Epithelial cell of esophagus (primary cell): ENCODE data around the gene TUBB3.

ENCODE experiments used
- DNase-seq: peaks from one replicate; pipeline ENCODE4 v3.0.0; 2010; ENCODE audit warnings: low read depth
- H3K4me3 ChIP-seq: 2 replicates; pipeline ENCODE4 v1.5.1; 2011; ENCODE audit warnings: mild to moderate bottlenecking, low read length, control low read depth
- TF ChIP-seq, protein P1 (sequence below): IDR thresholded peaks from 2 replicates; pipeline ENCODE4 v1.5.1; 2011; ENCODE audit warnings: low read depth, mild to moderate bottlenecking, low read length, control low read depth, inconsistent platforms; ENCODE audit not compliant: insufficient read depth; ENCODE audit errors: missing control alignments

TUBB3 gene

GRCh38 chr16:89971495-89972243, 48.5 kb downstream of the TUBB3 start:
- TF ChIP-seq, protein P1, sequence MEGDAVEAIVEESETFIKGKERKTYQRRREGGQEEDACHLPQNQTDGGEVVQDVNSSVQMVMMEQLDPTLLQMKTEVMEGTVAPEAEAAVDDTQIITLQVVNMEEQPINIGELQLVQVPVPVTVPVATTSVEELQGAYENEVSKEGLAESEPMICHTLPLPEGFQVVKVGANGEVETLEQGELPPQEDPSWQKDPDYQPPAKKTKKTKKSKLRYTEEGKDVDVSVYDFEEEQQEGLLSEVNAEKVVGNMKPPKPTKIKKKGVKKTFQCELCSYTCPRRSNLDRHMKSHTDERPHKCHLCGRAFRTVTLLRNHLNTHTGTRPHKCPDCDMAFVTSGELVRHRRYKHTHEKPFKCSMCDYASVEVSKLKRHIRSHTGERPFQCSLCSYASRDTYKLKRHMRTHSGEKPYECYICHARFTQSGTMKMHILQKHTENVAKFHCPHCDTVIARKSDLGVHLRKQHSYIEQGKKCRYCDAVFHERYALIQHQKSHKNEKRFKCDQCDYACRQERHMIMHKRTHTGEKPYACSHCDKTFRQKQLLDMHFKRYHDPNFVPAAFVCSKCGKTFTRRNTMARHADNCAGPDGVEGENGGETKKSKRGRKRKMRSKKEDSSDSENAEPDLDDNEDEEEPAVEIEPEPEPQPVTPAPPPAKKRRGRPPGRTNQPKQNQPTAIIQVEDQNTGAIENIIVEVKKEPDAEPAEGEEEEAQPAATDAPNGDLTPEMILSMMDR = no peak
- peak overlapping the region; percentile 89 for H3K4me3 ChIP-seq
- DNase-seq = peak; percentile 9

DNA sequence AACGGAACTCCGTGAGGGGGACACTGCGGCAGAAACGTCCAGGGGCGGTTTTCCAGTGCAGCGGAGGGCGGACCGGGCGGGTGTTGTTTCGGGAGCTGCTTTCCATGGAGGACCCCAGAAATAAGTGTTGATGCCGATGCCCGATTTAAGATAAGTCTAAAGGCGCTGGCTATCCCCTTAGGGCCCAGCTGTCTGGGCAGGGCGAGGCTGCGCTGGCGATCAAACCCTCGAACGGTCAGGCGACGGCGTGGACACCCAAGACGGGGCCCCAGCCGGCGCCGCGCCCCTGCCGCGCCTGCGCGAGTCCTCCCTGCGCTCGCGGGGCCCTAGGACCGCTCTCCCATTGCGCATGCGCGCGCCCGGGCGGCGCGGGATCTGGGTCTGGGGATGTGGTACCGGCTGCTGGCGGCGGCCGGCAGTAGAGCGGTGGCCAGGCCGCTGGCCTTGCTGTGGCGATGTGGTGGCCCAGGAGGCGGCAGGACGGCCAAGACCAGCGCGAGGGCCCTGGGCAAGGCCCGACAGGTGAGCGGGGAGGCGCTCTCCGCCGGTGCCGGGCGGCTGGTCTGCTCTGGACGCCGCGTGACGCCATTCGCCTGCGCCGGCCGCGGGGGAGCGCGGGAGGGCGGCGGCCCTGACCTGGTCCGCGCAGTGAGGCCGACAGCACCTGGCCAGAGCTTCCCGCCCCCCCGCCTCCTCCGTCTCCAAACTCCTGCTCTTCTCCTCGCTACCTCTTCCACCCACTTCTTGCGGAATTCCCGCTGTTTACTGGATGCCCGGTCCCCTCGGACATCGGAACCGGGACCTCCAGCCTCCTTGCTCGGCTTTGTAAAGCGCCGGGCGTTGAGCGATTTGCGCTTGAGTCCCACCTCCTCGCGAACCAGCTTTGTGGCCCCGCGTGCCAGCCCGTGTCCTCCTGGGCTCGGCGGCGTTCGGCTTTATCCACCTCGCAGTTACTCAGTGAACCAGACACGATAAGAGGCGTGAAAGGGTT, 49.4 kb downstream of the TUBB3 start:
- peak; percentile 90 for DNase-seq
- TF ChIP-seq, protein P1 = no peak
- peak overlapping the region; percentile 89 for H3K4me3 ChIP-seq

DNA sequence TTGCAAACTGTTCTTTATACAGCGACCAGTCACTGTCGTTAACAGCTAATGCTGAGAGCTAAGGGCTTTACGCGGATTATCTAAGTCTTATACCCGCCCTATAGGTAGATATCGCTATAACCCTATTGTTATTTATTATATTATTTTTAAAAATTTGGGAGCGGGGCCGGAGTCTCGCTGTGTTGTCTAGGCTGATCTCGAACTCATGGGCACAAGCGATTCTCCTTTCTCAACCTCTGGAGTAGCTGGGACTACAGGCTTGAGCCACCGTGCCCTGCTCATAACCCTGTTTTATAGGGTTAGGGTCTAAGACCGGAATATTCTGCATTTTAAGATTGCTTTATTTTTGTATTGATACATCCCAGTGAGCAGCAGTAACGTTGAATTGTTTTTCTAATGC, 50.1 kb downstream of the TUBB3 start:
- TF ChIP-seq, protein P1 = no peak
- peak overlapping the region; percentile 89 for H3K4me3 ChIP-seq
- no peak for DNase-seq

DNA sequence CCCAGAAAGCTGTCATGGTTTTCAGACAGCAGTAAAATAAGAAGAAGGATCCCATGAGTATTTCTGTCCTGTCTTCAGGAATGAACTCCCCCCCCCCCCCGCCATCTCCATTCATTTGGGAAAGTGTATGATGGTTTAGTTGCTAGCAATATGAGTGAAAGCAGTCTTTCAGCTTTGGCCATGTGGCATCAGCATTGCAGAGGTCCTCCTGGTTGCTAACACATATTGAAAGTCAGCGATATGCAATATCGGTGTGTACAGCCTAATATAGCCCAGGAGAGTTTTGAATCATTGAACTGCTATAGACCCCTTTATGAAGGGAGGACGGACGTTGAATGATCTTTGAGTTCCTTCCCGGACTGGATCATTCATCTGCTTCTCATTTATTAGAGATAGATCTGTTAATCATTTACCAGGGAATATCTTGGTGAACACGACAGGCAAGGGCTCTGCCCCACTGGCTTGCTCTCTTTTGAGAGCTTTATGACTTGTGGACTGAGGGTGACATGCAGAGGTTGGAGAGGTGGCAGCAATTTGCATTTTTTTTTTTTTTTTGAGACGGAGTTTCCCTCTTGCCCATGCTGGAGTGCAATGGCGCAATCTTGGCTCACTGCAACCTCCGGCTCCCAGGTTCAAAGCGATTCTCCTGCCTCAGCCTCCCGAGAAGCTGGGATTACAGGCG, 50.7 kb downstream of the TUBB3 start:
- no peak for DNase-seq
- H3K4me3 ChIP-seq = peak overlapping the region; percentile 89

DNA sequence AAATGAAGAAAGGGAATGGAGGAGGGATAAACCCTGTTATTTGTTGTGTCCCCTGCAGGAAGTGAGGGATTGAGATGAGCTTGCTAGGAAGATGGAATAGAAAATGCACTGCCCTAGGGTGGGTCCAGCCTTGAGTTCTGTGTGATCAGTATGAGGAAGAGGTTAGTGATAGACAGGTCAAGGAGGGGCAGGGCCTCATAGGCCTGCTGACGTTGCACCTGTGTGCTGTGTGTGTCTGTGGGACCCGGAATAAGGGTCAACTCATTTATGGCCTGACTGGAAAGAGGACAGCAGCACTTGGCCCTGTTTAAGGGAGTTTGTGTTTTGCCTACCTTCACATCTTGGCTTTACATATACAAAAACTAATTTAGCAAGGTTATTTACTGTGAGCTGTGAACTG, 51.7 kb downstream of the TUBB3 start:
- TF ChIP-seq, protein P1 = no peak
- DNase-seq = no peak
- H3K4me3 ChIP-seq = no peak overlapping the region

More for the DNA sequence above, 50.7 kb downstream of the TUBB3 start:
- TF ChIP-seq, protein P1 = no peak

- TF ChIP-seq, protein P1 = no peak
- DNase-seq = no peak
- no peak overlapping the region for H3K4me3 ChIP-seq
These were observed 58.3 kb downstream of the TUBB3 start for GRCh38 chr16:89981414-89981813.
